WTC11 (cell line): ENCODE data around the gene SMAD6. TPM values are rescaled to one million over a fixed set of nuclear protein-coding genes. Genes with fewer than 3 reads are reported as not detected.

Experiments used
- ATAC-seq: fragments of 200-7000 bp; cut with Tn5 transposase; 2 replicates; pipeline ENCODE4 v1.10.0; 2021; ENCODE audit warnings: mild to moderate bottlenecking, moderate library complexity
- CTCF ChIA-PET: fragments of 300-600 bp; sonication (Branson Sonifier 250); formaldehyde crosslinking; loops from one replicate; lab custom pipeline; 2021; ENCODE audit warnings: antibody characterized with exemption; lab: Charles Lee
- POLR2A ChIA-PET: fragments of 350-600 bp; sonication (Branson Sonifier 250); formaldehyde crosslinking; loops from one replicate; lab custom pipeline; 2021; ENCODE audit warnings: antibody characterized with exemption; lab: Charles Lee
- DNase-seq: peaks from one replicate; pipeline ENCODE4 v3.0.0; 2021; ENCODE audit warnings: low spot score
- H3K27ac Mint-ChIP-seq: 2 replicates; pipeline ENCODE4 v1.8.0; 2021; ENCODE audit warnings: mixed read lengths
- H3K27me3 Mint-ChIP-seq: 2 replicates; pipeline ENCODE4 v1.8.0; 2021; ENCODE audit warnings: low read depth, mild to moderate bottlenecking, moderate library complexity, mixed read lengths
- H3K36me3 Mint-ChIP-seq: 2 replicates; pipeline ENCODE4 v1.8.0; 2021; ENCODE audit warnings: mixed read lengths
- H3K4me1 Mint-ChIP-seq: 2 replicates; pipeline ENCODE4 v1.8.0; 2022; ENCODE audit warnings: mixed read lengths
- H3K4me3 Mint-ChIP-seq: 2 replicates; pipeline ENCODE4 v1.8.0; 2021; ENCODE audit warnings: mild to moderate bottlenecking, moderate library complexity, mixed read lengths
- H3K9me3 Mint-ChIP-seq: 2 replicates; pipeline ENCODE4 v1.8.0; 2021; ENCODE audit warnings: mixed read lengths
- ATF1 ChIP-seq: sonication (generic); formaldehyde crosslinking; IDR thresholded peaks from 2 replicates; pipeline ENCODE4 v1.8.1; 2023; ENCODE audit warnings: mild to moderate bottlenecking, moderate library complexity, missing genetic modification reagents
- ELF4 ChIP-seq: sonication (generic); formaldehyde crosslinking; IDR thresholded peaks from 2 replicates; pipeline ENCODE4 v1.8.1; 2022; ENCODE audit warnings: low read depth, mild to moderate bottlenecking, moderate library complexity, missing genetic modification reagents
- EMX1 ChIP-seq: fragments of 250-450 bp; sonication (Bioruptor Pico); IDR thresholded peaks from 2 replicates; pipeline ENCODE4 v1.8.0; 2021; ENCODE audit warnings: mild to moderate bottlenecking
- GABPB1 ChIP-seq: sonication (generic); formaldehyde crosslinking; IDR thresholded peaks from 2 replicates; pipeline ENCODE4 v1.8.1; 2023; ENCODE audit warnings: mild to moderate bottlenecking, missing genetic modification reagents
- IRF2 ChIP-seq: sonication (generic); formaldehyde crosslinking; IDR thresholded peaks from 2 replicates; pipeline ENCODE4 v1.8.0; 2022; ENCODE audit warnings: low read depth, missing genetic modification reagents, borderline replicate concordance
- NR3C1 ChIP-seq: sonication (generic); formaldehyde crosslinking; conservative IDR thresholded peaks from 2 replicates; pipeline ENCODE4 v1.8.1; 2023; ENCODE audit warnings: low read depth, mild to moderate bottlenecking, missing genetic modification reagents
- RELA ChIP-seq: sonication (generic); formaldehyde crosslinking; IDR thresholded peaks from 2 replicates; pipeline ENCODE4 v1.8.1; 2022; ENCODE audit warnings: missing genetic modification reagents, mild to moderate bottlenecking, borderline replicate concordance
- TP53 ChIP-seq: sonication (generic); formaldehyde crosslinking; IDR thresholded peaks from 2 replicates; pipeline ENCODE4 v1.8.1; 2023; ENCODE audit warnings: mild to moderate bottlenecking, missing genetic modification reagents
- ZBTB21 ChIP-seq: sonication (generic); formaldehyde crosslinking; IDR thresholded peaks from 2 replicates; pipeline ENCODE4 v1.8.1; 2023; ENCODE audit warnings: mild to moderate bottlenecking, missing genetic modification reagents, borderline replicate concordance
- ZNF121 ChIP-seq: sonication (generic); formaldehyde crosslinking; IDR thresholded peaks from 2 replicates; pipeline ENCODE4 v1.8.0; 2023; ENCODE audit warnings: missing genetic modification reagents
- ZNF317 ChIP-seq: sonication (generic); formaldehyde crosslinking; IDR thresholded peaks from 2 replicates; pipeline ENCODE4 v1.8.1; 2023; ENCODE audit warnings: low read depth, mild to moderate bottlenecking, moderate library complexity, missing genetic modification reagents, borderline replicate concordance
- ZNF396 ChIP-seq: fragments of 250-450 bp; sonication (Bioruptor Pico); IDR thresholded peaks from 2 replicates; pipeline ENCODE4 v1.8.0; 2021; ENCODE audit warnings: mild to moderate bottlenecking, moderate library complexity, borderline replicate concordance
- ZNF671 ChIP-seq: fragments of 250-450 bp; sonication (Bioruptor Pico); IDR thresholded peaks from 2 replicates; pipeline ENCODE4 v1.8.0; 2021; ENCODE audit warnings: mild to moderate bottlenecking
- total RNA-seq: library from RNA; stranded (reverse); gene quantifications from 3 replicates; pipeline ENCODE4 v1.2.3, GENCODE V29; 2021
- TF ChIP-seq, protein P1 (sequence below): sonication (generic); formaldehyde crosslinking; IDR thresholded peaks from 2 replicates; pipeline ENCODE4 v1.8.1; 2023; ENCODE audit warnings: mild to moderate bottlenecking, missing genetic modification reagents, moderate library complexity
- TF ChIP-seq, protein P2 (sequence below): sonication (generic); formaldehyde crosslinking; IDR thresholded peaks from 2 replicates; pipeline ENCODE4 v1.8.1; 2023; ENCODE audit warnings: mild to moderate bottlenecking, missing genetic modification reagents
- TF ChIP-seq, protein P3 (sequence below): fragments of 250-450 bp; sonication (Bioruptor Pico); IDR thresholded peaks from 2 replicates; pipeline ENCODE4 v1.9.0; 2021; ENCODE audit warnings: mild to moderate bottlenecking
- TF ChIP-seq, protein P4 (sequence below): fragments of 250-450 bp; sonication (Bioruptor Pico); IDR thresholded peaks from 2 replicates; pipeline ENCODE4 v2.1.2; 2022; ENCODE audit warnings: mild to moderate bottlenecking, moderate library complexity

SMAD6 gene
- total RNA-seq, 1 experiment from 2014 or later = 13.9 TPM

DNA sequence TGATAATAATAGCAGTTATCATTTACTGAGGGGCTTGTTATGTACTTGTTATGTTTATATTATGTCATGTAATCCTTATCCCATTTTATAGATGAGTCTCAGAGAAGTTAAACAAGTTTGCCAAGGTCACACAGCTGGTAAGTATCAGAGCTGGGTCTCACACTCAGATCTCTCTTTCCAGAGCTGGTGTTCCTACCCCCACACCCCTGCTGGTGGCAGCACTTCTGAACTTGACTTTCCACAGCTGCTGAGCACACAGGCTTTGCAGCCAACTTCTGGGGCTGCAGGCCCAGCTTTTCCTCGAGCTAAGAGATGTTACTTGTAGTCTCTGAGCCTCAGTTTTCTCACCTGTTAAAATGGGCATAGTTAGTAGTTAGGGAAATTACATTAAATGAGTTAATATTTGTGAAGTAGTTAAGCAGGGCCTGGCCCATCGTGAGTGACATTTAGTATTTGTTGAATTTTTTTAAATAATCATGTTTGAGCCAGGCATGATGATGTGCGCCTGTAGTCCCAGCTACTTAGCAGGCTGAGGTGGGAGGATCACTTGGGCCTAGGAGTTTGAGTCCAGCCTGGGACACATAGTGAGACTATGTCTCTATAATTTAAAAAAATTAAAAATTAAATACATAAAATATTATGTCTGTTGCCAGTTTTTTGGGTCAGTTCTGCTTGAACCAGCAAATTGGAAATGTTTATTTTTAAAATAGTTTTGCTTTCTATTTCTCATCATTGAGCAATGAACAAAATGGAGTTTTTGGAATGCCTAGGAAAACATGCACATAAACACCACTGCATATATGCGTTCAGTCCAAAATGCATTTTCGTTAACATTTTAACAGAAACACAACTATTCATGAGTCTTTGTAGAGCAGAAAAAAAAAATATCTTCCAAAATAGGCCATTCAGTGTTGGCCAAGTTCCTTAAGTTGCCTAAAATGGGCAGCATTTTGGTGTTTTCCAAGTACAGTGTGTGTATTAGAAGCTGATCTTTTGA lies 87.3 kb downstream of the SMAD6 start:
- CTCF ChIA-PET = interaction anchor here (0.6 to 4.2 kb wide), 32 partner anchors 9 to 223 kb away, joined by 3 to 92 read pairs (median 4); partner anchors contain the start of gene LCTL
- Mint-ChIP-seq H3K36me3 (no peaks in the 10 kb centered on the region), H3K27ac (no peak overlapping the region), H3K27me3 (no peaks in the 10 kb centered on the region), H3K4me1 (peaks cover 8% of the 10 kb centered on the region; the same call in 1 of the 2 replicates), H3K4me3 (no peak overlapping the region), H3K9me3 (peaks cover 6% of the 10 kb centered on the region)
- POLR2A ChIA-PET = no interaction called here
- DNase-seq (peak; percentile 66), ATAC-seq (peak; percentile 92)
- TF ChIP-seq ZNF396 = no peak
- no peak for TF ChIP-seq ZNF121 (CRISPR knock-in tag)
- no peak for TF ChIP-seq EMX1 (CRISPR knock-in tag)
- no peak for TF ChIP-seq ZBTB21
- TF ChIP-seq, protein P1, sequence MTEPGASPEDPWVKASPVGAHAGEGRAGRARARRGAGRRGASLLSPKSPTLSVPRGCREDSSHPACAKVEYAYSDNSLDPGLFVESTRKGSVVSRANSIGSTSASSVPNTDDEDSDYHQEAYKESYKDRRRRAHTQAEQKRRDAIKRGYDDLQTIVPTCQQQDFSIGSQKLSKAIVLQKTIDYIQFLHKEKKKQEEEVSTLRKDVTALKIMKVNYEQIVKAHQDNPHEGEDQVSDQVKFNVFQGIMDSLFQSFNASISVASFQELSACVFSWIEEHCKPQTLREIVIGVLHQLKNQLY (CRISPR knock-in tag) = no peak
- no peak for TF ChIP-seq IRF2

DNA sequence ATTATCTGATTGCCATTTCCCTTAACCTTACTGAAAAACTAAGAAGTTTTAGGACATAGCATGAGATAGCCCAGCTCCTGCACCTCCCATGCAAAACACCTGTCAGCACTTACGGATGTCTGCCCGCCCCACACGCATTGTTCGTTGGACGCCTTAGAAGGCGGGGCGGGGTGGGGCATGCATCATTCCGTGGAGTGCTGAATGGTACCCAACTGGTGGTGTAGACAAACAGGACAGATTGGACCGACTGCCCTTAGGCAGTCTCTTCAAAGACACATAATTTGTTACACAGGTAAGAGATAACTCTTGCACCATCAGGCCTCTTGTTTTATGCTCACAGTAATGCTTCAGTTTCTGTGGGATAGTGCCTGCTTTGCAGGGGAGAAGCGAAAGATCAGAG lies 93.8 kb downstream of the SMAD6 start:
- H3K27ac Mint-ChIP-seq = no peak overlapping the region
- TF ChIP-seq, protein P2, sequence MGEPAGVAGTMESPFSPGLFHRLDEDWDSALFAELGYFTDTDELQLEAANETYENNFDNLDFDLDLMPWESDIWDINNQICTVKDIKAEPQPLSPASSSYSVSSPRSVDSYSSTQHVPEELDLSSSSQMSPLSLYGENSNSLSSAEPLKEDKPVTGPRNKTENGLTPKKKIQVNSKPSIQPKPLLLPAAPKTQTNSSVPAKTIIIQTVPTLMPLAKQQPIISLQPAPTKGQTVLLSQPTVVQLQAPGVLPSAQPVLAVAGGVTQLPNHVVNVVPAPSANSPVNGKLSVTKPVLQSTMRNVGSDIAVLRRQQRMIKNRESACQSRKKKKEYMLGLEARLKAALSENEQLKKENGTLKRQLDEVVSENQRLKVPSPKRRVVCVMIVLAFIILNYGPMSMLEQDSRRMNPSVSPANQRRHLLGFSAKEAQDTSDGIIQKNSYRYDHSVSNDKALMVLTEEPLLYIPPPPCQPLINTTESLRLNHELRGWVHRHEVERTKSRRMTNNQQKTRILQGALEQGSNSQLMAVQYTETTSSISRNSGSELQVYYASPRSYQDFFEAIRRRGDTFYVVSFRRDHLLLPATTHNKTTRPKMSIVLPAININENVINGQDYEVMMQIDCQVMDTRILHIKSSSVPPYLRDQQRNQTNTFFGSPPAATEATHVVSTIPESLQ (CRISPR knock-in tag) = no peak
- no peak for TF ChIP-seq ZNF317 (CRISPR knock-in tag)
- ATAC-seq = no peak
- H3K36me3 Mint-ChIP-seq = no peaks in the 10 kb centered on the region
- no peak overlapping the region for H3K4me3 Mint-ChIP-seq
- H3K4me1 Mint-ChIP-seq = no peaks in the 10 kb centered on the region
- H3K9me3 Mint-ChIP-seq = peaks cover 5% of the 10 kb centered on the region
- H3K27me3 Mint-ChIP-seq = no peaks in the 10 kb centered on the region
- no peak for DNase-seq
- ChIA-PET POLR2A (no interaction called here), CTCF (no interaction called here)

DNA sequence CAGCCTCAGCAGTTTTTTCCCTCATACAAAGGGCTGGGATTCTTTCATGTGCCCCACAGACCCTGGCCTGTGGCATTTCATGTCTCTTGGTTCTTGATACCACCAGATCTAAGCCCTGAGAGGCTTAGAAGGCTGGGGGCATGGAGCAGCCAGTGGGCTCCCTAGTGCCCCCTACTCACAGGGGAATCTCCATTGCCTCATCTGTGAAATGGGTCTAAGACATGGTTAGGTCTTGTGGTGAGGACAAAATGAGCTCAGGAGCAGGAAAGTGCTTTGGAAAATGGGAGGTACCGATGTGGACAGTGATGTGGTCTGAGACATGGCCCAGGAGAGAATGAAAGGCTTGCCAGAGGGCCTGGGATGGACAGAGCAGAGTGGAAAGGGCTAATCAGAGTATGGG lies 94.3 kb downstream of the SMAD6 start:
- ATAC-seq (no peak), DNase-seq (no peak)
- Mint-ChIP-seq H3K27me3 (no peaks in the 10 kb centered on the region), H3K27ac (no peak overlapping the region; the same call in 1 of the 2 replicates), H3K9me3 (peaks cover under 1% of the 10 kb centered on the region), H3K4me1 (no peaks in the 10 kb centered on the region), H3K4me3 (no peak overlapping the region), H3K36me3 (no peaks in the 10 kb centered on the region)
- ChIA-PET CTCF (no interaction called here), POLR2A (no interaction called here)
- TF ChIP-seq, protein P3, sequence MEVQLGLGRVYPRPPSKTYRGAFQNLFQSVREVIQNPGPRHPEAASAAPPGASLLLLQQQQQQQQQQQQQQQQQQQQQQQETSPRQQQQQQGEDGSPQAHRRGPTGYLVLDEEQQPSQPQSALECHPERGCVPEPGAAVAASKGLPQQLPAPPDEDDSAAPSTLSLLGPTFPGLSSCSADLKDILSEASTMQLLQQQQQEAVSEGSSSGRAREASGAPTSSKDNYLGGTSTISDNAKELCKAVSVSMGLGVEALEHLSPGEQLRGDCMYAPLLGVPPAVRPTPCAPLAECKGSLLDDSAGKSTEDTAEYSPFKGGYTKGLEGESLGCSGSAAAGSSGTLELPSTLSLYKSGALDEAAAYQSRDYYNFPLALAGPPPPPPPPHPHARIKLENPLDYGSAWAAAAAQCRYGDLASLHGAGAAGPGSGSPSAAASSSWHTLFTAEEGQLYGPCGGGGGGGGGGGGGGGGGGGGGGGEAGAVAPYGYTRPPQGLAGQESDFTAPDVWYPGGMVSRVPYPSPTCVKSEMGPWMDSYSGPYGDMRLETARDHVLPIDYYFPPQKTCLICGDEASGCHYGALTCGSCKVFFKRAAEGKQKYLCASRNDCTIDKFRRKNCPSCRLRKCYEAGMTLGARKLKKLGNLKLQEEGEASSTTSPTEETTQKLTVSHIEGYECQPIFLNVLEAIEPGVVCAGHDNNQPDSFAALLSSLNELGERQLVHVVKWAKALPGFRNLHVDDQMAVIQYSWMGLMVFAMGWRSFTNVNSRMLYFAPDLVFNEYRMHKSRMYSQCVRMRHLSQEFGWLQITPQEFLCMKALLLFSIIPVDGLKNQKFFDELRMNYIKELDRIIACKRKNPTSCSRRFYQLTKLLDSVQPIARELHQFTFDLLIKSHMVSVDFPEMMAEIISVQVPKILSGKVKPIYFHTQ (CRISPR knock-in tag) = no peak
- no peak for TF ChIP-seq RELA
- TF ChIP-seq, protein P2 (CRISPR knock-in tag) = no peak
- no peak for TF ChIP-seq GABPB1 (CRISPR knock-in tag)
- TF ChIP-seq ZNF671 (CRISPR knock-in tag) = no peak
- TF ChIP-seq NR3C1 = no peak
- TF ChIP-seq, protein P4, sequence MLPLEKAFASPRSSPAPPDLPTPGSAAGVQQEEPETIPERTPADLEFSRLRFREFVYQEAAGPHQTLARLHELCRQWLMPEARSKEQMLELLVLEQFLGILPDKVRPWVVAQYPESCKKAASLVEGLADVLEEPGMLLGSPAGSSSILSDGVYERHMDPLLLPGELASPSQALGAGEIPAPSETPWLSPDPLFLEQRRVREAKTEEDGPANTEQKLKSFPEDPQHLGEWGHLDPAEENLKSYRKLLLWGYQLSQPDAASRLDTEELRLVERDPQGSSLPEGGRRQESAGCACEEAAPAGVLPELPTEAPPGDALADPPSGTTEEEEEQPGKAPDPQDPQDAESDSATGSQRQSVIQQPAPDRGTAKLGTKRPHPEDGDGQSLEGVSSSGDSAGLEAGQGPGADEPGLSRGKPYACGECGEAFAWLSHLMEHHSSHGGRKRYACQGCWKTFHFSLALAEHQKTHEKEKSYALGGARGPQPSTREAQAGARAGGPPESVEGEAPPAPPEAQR (CRISPR knock-in tag) = no peak
- TF ChIP-seq ATF1 (CRISPR knock-in tag) = no peak
- no peak for TF ChIP-seq ELF4 (CRISPR knock-in tag)
- no peak for TF ChIP-seq ZNF317 (CRISPR knock-in tag)
- TF ChIP-seq TP53 = no peak
